WERI-Rb-1 (cell line): Measurements from ENCODE around the gene PLK5.
"Not testable (repeated sequence)": the region's sequence is repeated elsewhere in the genome, so short reads cannot be mapped to it uniquely, and the experiment has no call there.

Source experiments
- DNase-seq: peaks from one replicate; pipeline ENCODE4 v3.0.0-alpha.2; 2020
- H3K27ac ChIP-seq: fragments of 250-450 bp; sonication (Bioruptor Pico); 2 replicates; pipeline ENCODE4 v1.5.1; 2020; ENCODE audit warnings: mild to moderate bottlenecking, moderate library complexity
- H3K27me3 ChIP-seq: fragments of 250-450 bp; sonication (Bioruptor Pico); 2 replicates; pipeline ENCODE4 v1.5.1; 2021; ENCODE audit warnings: mild to moderate bottlenecking, low read depth, moderate library complexity; ENCODE audit not compliant: insufficient read depth, severe bottlenecking
- H3K36me3 ChIP-seq: fragments of 250-450 bp; sonication (Bioruptor Pico); 2 replicates; pipeline ENCODE4 v1.5.1; 2020; ENCODE audit warnings: mild to moderate bottlenecking, moderate library complexity
- H3K4me3 ChIP-seq: 2 replicates; pipeline ENCODE4 v1.5.1; 2011; ENCODE audit warnings: low read depth, mild to moderate bottlenecking, control low read depth, low read length
- H3K9me3 ChIP-seq: fragments of 250-450 bp; sonication (Bioruptor Pico); 2 replicates; pipeline ENCODE4 v1.5.1; 2021; ENCODE audit warnings: mild to moderate bottlenecking, moderate library complexity; ENCODE audit not compliant: severe bottlenecking
- CTCF ChIP-seq: IDR thresholded peaks from 2 replicates; pipeline ENCODE4 v1.5.1; 2011; ENCODE audit warnings: low read depth, mild to moderate bottlenecking, control low read depth, inconsistent platforms, low read length

PLK5 gene

GRCh38 chr19:1523412-1524286, at the start of gene PLK5:
Gene PLK5, plus strand, starts transcription at chr19:1524077. Its CDS starts 2,920 bp downstream, at chr19:1526997.
- DNase-seq, result no peak
- Histone ChIP-seq H3K36me3 (no peaks in the 10 kb centered on the region), H3K27ac (no peak within 1 kb of the TSS), H3K9me3 (no peaks in the 10 kb centered on the region), H3K4me3 (peak within 1 kb of the TSS; percentile 29), H3K27me3 (peaks cover 9% of the 10 kb centered on the region)
- no peak for TF ChIP-seq CTCF

- Histone ChIP-seq H3K27ac (peak overlapping the region; percentile 71; the same call in 1 of the 2 replicates), H3K36me3 (peaks cover 16% of the 10 kb centered on the region), H3K9me3 (no peaks in the 10 kb centered on the region), H3K4me3 (no peak overlapping the region), H3K27me3 (no peaks in the 10 kb centered on the region)
- no peak for DNase-seq
- TF ChIP-seq CTCF, result peak; percentile 4; the same call in 1 of the 2 replicates
These were observed 49.0 kb upstream of the PLK5 start for GRCh38 chr19:1474765-1475351.

- no peak for TF ChIP-seq CTCF
- DNase-seq, result no peak
- Histone ChIP-seq H3K27ac (no peak overlapping the region), H3K4me3 (no peak overlapping the region), H3K9me3 (no peaks in the 10 kb centered on the region), H3K27me3 (no peaks in the 10 kb centered on the region), H3K36me3 (peaks cover 16% of the 10 kb centered on the region)
These were observed 48.0 kb upstream of the PLK5 start for GRCh38 chr19:1475751-1476437.

- H3K27me3 ChIP-seq, H3K4me3 ChIP-seq, DNase-seq, H3K27ac ChIP-seq, H3K9me3 ChIP-seq: not testable (repeated sequence)
- H3K36me3 ChIP-seq, result peaks cover 16% of the 10 kb centered on the region
These were observed 46.8 kb upstream of the PLK5 start for GRCh38 chr19:1477056-1477455.

- peak within 1 kb of the TSS; percentile 89 for H3K27ac ChIP-seq
- H3K36me3 ChIP-seq, result peaks cover 16% of the 10 kb centered on the region
- H3K4me3 ChIP-seq, result peak within 1 kb of the TSS; percentile 58
- peak; percentile 96 for DNase-seq
- no peaks in the 10 kb centered on the region for H3K9me3 ChIP-seq
- TF ChIP-seq CTCF, result no peak
- H3K27me3 ChIP-seq, result no peaks in the 10 kb centered on the region
These were observed 44.8 kb upstream of the PLK5 start, which contains the start of gene C19orf25 for GRCh38 chr19:1478934-1479707. Gene C19orf25, minus strand, starts transcription at chr19:1479215. Its CDS starts 312 bp downstream, at chr19:1478903.
